ENCODE measurements around the gene POU3F3. TPM values are rescaled to one million over a fixed set of nuclear protein-coding genes. Genes with fewer than 3 reads are reported as not detected.

Gene POU3F3
- polyA plus RNA-seq, 12 donors = 0.09 to 5.6 (median 0.48) TPM; not detected in 1

DNA sequence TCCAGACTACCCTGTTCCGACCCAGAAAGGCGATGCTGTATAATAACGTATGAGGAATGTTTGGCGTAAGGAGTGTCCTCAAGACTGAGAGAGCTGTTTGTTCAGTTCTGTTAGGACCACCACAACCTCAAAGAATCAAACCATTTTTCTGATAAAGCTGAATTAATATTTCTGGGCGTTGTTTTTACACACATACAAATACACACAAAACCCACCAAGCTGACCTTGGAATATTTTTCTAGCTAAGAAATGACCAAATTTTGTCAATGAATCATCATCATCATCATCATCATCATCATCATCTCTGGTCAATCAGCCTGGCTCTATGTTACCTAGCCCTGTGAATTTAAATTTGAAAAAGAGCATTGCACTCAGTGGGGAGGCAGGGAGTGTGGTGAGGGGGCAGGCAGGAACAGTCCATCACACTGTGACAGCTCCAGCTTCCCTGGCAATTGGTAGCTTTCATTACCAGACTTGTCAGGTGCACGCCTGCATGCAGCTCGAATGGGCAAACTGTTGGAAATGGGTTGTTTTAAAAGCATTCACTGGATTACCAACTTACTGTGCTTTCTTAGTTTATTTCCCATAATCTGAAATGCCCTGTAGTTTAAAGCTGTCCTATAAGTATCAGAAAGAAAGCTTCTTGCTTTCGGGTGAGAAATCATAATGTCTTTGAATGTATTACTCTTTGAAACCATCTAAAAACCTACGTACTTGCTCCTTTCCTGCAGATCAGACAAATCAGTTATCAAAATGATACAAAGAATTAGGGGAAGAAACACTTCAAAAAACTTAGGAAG, 6.9 kb upstream of the POU3F3 start:
- DNase-seq = no peak

- no peak for DNase-seq
Measured at GRCh38 chr2:104847586-104848160, 6.2 kb upstream of the POU3F3 start.

- no peak for DNase-seq
Measured at GRCh38 chr2:104848526-104848925, 5.4 kb upstream of the POU3F3 start.

GRCh38 chr2:104849101-104849500, 4.8 kb upstream of the POU3F3 start:
- DNase-seq = no peak

DNA sequence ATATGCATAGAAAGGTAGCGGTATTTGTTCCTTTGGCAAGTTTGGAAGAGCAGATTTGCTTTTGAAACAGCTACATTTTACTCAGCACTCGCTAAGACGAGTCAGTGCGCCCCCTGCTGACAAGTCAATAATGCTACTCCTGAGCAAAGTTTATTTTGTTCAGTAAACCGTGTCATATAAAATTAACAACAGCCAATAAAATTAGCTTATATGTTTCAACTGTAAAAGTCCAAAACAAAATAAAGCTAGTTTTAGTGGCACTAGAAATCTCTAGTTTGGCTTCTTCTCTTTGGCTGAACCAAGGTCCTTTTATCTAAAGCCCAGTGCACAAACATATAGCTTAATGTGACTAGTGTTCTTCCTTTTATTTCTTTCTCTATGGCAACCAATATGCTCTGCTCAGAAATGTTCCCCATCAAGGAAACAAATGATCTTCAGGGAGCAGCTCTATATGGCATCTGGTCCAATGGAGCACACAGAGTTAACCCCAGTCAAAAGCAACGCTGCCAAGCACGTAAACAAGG, 4.2 kb upstream of the POU3F3 start:
- peak; percentile 71 for DNase-seq

- DNase-seq = no peak
Measured at GRCh38 chr2:104850361-104851290, 3.3 kb upstream of the POU3F3 start.

- DNase-seq = no peak
Measured at GRCh38 chr2:104851291-104852089, 2.4 kb upstream of the POU3F3 start.

GRCh38 chr2:104852090-104852666, 1.7 kb upstream of the POU3F3 start:
- no peak for DNase-seq

GRCh38 chr2:104854498-104855220, 744 bp downstream of the POU3F3 start:
- no peak for DNase-seq

DNA sequence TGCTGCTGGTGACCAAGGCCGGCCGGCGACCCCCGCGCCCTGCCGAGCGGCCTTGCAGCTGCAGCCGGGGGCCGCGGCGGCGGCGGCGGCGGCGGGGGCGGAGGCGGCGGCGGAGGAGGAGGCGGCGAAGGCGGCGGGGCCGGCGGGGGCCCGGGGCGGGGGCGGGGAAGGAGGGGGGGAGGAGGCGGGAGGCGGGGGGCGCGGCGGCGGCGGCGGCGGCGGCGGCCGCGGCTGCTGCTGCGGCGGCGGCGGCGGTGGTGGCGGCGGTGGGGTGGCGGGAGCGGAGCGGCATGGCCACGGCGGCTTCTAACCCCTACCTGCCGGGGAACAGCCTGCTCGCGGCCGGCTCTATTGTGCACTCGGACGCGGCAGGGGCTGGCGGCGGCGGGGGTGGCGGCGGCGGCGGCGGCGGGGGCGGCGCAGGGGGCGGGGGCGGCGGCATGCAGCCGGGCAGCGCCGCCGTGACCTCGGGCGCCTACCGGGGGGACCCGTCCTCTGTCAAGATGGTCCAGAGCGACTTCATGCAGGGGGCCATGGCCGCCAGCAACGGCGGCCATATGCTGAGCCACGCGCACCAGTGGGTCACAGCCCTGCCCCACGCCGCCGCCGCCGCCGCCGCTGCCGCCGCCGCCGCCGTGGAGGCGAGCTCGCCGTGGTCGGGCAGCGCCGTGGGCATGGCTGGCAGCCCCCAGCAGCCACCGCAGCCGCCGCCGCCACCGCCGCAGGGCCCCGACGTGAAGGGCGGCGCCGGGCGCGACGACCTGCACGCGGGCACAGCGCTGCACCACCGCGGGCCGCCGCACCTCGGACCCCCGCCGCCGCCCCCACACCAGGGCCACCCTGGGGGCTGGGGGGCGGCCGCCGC, 1.5 kb downstream of the POU3F3 start:
- DNase-seq = no peak

- DNase-seq = no peak
Measured at GRCh38 chr2:104856086-104856972, 2.4 kb downstream of the POU3F3 start.

DNA sequence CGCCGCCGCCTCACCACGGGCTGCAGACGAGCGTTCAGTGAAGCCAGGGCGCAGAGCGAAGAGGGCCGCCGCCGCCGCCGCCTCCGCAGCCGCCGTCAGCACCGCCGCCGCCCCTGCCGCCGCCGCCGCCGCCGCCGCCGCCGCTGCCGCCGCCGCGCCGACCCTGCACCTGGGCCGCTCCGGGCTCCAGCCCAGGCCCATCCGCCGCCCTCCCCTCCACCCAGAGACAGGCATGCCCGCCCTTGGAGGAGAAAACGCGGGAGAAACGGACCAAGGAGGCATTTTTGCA, 3.0 kb downstream of the POU3F3 start:
- DNase-seq = no peak

- DNase-seq = no peak
Measured at GRCh38 chr2:104857262-104858005, 3.5 kb downstream of the POU3F3 start.

DNA sequence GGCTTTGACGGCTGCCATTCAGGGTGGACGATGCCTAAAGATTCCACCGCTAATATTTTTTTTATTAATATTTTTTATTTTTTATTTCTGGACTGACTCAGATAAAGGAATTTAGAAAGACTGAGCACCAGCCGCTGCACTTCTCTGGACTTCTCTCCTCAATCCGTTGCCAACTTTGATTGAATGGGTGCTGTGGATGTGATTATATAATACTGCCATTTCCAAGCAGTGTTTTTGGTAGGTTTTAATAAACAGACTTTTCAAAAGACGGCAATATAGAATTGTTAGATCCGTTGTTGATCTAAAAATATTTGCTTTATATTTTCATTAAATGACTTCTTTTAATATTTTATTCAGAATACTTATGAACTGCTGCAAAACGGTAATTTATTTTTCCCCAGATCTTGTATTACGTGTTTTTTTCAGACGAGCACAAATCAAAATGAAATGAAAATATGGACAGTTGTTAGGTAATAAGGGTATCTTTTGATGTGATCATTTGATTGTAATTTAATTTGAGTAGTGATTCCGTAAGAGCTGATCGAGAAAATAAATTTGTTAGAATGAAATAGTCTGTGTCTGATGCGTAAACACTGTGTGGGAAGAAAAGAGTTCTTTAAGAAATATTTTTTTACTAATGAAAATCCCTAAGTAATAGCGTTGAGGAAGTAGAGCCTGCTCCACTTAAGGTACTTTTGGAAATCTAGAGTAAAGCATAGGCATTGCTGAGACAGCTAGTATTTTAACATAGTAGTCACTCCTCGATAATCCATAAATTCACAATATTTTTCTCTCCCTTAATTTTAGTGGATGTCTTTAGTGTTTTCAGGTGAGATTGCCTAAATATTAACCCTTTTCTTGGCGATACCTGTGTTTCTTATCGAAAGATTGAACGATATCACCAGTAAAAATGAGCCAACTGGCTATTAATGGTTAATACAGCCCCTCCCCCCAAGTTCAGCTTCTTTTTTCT, 4.4 kb downstream of the POU3F3 start:
- DNase-seq = no peak

DNA sequence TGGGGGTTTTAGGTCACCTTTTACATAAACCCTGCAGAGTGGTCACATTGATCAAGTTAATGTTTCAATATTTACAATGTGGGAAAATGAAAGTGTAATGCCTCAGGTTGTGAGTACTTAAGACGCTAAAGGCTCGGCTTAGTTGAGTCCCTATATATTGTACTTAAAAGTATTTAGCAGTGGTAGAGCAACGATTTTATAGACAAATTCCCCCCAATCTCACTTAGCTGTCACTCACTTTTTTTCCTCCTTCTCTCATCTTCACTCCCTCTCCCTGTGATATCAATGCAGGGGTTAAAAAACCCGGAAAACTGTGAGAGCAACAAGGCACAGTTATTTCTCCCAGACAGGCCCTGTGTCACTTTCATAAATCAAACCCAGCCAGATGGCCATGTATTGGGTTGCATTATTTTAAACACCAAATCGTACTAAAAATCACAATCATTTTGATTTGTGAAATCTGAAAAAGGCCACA, 5.4 kb downstream of the POU3F3 start:
- DNase-seq = no peak

GRCh38 chr2:104859766-104860450, 6.0 kb downstream of the POU3F3 start:
- no peak for DNase-seq
